IPS DF 4.7 (cell line): Measurements from ENCODE around the gene ABI3BP.

Experiments
- DNase-seq: peaks from one replicate; pipeline ENCODE4 v3.0.0-alpha.2; 2013; ENCODE audit warnings: low spot score; ENCODE audit errors: extremely low read depth

ABI3BP gene

DNA sequence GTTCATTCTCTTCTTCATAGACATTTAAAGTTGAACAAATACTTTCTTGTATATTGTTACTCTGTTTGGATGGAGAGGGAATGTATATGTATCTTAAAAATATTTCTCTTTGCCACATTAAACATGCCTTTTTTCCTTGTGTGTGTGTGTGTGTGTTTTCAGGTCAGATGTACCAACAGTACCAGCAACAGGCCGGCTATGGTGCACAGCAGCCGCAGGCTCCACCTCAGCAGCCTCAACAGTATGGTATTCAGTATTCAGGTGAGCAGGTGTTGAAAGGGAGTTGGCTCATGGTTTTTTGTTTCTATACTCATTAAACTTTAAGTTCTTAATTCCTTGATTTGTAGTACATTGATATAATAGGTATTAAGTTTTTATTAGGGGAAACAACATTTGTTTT is 248.6 kb downstream of the ABI3BP start:
- DNase-seq: no peak

DNA sequence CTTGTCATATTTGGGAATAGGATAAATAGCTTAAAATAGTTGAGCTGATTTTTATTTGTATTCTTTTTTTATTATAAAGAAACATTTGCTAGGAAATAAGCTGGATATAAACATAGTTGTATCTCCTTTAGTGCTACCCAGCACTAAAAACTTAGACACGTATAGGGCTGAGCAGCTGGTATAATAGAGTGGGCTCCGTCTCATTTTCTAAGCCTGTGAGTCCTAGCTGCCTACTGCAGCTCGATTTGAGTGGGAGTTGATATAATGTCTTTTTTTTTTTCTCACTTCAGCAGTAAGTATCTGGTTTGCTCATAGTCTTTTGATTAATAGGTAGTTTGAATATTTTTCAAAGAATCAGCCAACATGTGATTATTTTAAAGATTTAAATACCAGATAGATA is 249.7 kb downstream of the ABI3BP start:
- no peak for DNase-seq

DNA sequence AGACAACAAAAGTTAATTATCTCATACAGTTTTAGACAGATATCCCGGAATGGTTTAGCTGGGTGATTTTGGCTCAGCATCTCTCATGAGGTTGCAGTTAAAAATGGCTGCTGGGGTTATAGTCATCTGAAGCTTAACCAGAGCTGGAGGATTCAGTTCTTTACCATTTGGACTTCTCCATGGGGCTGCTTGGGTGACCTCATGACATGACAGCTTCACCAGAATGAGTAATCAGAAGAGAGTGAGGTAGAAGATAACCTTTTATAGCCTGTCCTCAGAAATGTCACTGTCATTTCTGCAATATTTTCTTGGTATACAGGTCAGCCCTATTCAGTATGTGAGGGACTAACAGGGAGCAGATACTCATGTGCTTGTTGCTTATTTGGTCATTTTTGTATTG is 253.0 kb downstream of the ABI3BP start:
- no peak for DNase-seq

DNA sequence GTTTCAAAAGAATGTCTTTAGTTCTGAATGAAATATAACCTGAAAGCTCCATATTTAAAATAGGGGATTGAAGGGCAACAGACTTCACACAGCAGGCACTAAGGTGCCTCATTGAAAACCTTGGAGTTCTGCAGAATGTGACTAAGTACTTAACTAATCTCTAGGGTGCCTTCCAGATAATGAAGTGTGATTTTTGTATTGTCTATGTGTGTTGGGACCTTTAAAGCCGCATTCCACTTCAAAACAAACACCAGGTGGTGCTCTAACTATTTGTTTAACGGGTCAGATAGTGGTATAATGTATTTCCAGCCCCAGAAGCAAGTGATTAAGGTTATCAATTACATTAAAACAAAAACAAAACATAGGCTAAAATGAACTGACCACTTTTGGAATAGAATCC is 255.9 kb downstream of the ABI3BP start:
- DNase-seq: peak; percentile 28

DNA sequence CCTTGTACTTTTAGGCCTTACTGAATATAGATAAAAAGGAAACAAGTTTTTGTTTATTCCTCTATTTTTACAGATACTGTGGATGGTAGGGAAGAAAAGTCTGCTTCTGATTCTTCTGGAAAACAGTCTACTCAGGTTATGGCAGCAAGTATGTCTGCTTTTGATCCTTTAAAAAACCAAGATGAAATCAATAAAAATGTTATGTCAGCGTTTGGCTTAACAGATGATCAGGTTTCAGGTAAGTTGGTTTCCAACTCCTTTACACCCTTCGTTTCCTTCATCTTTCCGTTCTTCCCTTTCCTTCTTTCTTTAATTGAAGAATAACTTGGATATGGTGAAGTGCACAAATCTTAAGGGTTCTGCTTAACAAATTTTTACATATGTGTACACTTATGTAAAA is 260.8 kb downstream of the ABI3BP start:
- no peak for DNase-seq

DNA sequence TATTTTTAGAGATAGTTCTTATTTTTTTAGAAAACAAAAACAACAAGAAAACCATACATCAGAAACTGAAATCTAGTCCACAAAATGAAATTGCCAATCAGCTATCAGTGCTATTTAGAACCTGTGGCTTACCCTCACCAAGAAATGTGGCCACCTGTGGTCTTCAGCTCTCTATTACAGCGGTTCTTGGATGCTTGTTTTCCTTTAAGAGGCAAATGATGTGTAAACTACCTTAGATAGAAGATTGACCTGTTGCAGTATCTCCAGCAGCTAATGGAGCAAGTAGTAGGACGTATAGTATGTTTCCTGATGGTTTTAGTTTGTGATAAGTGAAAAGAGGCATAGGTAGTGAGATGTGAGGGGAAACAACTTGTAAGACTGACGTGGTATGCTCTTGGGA is 262.7 kb downstream of the ABI3BP start:
- DNase-seq: no peak

DNA sequence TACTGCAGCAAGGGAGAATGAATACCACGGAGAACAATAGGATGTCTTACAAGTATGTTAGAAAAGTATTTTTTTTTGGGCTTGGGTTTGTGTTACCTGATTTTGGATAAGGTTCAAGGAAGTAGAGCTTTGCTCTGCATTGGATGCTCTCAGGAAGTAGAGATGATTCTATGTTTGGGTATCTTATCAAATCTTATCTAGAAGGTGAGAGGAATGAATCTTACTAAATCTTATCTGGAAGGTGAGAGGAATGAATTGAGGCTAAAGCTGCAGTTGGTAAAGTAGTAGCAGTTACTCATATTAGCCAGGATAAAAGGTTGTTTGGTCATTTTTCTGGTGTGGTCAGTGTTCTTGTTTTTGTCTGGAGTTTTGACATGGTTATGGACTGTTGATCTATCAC is 266.5 kb downstream of the ABI3BP start:
- no peak for DNase-seq

DNA sequence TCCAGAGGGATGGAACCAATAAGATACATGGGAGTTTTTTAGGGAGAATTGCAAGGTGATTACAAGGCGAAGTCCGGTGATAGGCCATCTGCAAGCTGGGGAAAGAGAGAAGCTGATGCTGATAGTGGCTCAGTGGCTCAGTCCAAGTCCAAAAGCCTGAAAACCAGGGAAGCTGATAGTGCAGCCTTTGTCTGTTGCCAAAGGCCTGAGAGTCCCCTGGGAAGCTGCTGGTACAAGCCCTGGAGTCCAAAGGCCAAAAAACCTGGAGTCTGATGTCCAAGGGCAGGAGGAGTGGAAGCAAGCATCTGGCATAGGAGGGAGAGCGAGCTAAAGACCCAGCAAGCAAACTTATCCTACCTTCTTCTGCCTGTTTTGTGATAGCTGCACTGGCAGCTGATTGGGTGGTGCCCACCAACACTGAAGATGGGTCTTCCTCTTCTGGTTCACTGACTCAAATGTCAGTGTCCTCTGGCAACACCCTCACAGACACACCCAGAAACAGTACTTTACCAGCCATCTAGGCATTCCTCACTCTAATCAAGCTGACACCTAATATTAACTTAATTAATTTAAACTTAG is 267.2 kb downstream of the ABI3BP start:
- no peak for DNase-seq

DNA sequence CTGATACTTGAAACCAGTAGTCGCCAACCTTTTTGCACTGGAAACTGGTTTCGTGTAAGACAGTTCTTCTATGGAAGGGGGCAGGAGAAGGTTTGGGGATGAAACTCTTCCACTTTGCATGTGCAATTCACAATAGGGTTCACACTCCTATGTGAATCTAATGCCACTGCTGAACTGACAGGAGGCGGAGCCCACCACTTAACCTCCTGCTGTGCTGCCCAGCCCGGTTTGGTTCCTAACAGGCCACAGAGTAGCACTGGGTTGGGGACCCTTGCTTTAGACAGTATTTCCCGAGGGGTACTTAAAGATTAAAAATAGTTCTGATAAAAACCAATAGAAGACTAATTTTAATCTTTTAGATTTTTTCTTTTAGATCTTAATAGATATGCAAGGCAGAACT is 272.8 kb downstream of the ABI3BP start:
- no peak for DNase-seq

DNA sequence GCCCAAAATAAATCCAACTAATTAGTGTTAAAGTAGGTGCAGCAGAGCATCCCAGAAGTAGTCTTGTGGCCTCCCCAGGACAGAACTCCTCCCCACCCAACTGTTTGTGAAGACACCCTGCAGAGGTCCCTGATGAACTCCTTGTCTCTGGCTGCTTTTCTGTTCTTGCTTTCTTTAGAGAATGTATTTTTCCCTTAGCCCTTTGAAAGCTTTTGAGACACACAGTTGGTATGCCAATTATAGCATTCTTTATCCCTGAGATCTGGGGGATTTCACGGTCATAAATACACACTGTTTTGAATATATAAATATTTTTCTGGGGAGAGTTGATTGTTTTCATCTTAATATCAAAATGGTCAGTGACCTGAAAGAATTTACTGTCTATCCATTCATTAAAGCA is 274.1 kb downstream of the ABI3BP start:
- no peak for DNase-seq

DNA sequence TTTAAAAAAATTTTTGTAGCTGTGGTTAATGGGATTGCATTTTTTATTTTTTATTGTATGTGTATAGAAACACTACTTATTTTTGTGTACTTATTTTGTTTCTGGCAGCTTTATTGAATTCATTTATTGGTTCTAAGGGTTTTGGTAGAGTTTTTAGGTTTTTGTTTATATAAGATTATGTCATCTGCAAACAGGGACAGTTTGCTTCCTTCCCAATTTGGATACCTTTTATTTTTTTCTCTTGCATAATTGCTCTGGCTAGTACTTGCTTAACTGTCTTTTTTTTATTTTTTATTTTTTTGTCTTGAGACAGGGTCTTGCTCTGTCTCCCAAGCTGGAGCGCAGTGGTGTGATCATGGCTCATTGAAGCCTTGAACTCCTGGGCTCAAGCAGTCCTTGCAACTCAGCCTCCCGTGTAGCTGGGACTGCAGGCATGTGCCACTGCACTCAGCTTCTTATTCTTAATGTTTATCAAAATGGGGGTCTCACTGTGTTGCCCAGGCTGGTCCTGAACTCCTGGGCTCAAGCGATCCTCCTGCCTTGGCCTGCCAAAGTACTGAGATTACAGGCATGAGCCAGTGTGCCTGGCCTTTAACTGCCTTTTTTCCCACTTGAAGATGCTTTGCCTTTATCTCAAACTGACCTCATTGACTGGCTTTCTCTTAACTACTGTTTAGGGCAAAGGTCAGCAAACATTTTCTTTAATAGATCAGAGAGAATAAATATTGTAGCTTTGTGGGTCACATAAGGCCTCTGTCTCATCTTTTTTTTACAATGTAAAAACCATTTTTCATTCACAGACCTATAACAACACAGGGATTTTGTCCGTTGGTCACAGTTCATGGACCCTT is 275.4 kb downstream of the ABI3BP start:
- no peak for DNase-seq

DNA sequence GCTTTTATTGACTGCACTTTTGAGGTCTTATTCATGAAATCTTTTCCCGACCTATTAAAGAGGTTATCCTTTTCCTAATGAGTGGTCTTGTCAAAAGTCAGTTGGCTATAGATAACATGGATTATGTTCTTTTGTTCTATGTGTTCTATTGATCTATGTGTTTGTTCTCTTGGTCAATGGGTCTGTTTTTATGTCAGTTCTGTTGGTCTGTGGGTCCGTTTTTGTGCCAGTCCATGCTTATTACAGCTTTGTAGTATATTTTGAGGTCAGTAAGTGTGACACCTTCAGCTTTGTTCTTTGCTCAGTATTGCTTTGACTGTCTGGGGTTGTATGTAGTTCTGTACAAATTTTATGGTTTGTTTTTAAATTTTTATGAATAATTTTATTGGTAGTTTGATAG is 276.2 kb downstream of the ABI3BP start:
- no peak for DNase-seq

DNA sequence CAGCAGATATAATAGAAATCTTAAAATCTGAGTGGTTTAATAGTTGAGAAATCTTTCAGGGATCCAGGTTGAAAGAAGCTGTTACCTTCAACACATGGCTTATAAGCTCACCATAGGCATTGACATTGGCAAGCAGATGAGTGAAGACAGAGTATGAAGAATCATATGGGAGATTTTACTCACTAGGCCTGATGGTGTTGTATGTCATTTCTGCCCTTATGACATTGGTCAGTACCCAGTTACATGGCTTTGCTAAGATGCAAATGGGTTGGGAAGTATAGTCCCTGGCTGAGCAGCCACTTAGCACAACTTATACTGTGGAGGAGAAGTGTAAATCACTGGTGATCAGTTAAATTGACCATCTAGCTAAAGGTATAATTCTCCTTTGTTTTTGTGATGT is 278.0 kb downstream of the ABI3BP start:
- DNase-seq: no peak

DNA sequence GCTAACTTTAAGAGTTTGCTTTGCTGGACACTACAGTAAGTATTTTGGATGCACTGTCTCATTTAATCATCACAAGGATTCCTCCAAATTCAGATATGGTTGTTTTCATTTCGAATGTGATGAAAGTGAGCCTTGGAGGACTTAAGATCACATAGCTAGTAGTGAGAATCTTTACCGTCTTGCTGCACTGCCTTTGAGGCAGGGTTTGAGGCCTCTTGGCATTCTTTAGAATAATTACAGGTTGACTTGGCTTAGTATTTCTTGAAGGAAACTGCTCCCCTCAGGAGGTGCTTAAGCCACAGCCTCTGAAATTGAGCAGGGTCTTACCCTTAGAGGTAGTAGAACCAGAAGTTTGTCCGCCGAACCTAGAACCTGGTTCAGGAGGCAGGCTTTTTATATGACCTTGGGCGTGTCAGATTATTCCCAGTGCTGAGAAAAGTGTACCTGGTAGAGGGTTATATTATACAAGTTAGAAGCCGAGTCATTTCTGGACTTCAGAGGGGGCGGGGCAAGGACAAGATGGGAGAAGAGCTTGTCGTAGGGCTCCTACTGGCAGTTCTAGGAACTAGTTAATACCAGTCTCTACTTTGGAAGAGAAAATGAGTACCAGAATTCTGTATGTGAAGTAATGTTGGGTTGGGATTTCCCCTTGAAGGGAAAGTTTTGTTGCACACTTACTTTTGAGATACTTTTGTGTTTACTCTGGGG is 282.8 kb downstream of the ABI3BP start:
- DNase-seq: no peak

DNA sequence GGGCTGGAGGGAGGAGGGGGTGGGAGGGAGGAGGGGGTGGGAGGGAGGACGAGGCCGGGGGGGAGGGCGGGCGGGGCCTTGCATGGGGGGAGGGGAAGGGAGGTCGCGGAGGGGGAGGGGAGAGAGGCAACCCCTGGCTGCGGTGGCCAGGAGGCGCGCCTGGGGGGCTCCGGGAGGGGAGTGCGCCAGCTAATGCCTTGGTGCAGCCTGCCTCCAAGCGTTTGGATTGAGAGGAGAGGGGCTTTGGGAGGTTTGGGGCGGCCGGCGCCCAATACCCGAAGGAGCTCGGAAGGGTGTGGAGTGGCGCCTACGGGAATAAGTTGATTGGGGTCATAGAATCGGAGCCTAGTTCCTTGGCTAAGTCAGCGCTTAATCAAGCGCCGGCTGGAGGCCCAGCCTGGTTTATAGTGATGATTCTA is 283.4 kb downstream of the ABI3BP start:
- no peak for DNase-seq

DNA sequence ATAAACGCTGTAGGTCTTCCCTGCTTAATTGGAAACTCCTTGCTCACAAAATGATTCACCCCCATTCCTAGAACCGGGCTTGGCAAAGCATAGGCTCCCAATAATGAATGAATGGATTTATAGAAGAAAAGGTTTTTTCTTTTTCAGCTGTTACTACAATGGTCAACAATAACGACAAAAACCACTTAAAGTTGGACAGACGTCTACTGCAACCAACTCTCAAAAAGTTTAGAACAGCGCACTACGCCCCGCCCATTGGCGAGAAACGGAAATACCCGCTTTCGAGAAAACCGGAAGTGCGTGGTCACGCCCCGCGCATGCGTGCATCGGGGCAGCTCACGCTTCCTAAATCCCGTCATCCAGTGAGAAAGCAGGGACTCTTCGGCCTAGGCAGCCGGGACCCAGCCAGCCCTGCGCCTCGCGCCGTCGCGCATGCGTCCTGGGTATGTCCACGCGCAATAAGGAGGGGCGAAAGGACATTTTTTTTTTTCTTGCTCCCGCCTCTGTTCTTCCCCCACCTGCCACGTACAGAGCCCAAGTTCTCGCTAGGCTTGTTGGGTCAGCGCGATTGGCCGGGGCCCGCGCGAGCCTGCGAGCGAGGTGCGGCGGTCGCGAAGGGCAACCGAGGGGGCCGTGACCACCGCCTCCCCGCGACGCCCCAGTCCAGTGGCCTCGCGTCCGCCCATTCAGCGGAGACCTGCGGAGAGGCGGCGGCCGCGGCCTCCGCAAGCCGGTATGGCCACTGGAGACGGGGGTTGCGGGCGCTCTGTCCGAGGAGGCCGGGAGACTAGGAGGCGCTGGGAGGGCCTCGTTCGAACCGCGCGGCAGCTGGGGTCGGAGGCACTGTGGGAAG is 284.0 kb downstream of the ABI3BP start, which contains the start of gene TFG:
TFG (plus strand) TSS at position 506 of the 853 bp plus-strand sequence. CDS start 4,192 bp downstream, outside the sequence.
- DNase-seq: peak; percentile 94

DNA sequence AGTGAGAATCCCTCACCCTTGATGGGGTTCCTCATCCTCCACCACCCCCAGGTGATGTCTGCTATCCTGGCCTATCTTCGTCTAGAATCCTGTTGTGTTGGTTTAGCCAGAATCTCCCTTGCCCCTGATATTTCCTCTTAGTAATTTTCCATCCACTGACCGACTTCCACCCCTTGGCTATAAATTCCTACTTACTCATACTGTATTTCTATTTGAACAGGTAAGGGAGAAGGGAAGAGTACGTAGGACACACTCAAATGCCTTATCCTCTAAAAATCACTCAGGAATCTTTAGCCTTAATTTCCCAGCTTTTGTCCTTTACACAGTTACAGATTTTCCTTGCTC is 284.6 kb downstream of the ABI3BP start:
- DNase-seq: no peak

DNA sequence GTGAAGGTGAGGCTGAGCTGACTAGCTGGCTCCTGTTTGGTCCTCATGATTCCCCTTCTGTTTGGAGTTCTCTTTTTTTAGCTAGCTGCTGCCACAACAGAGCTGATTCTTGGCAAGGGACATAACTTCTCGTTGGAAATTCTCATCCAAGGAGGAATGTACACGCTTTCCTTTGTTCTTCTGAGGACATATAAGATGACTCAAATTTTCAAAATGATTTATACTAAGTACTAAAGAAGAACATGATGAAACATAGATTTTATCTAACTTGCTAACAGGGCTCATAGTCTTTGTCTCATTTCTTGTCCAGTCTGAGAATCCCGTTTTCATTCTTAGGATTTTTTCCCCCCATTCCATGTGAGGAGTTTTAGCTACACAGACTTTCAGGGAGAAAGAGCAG is 286.9 kb downstream of the ABI3BP start:
- DNase-seq: no peak

DNA sequence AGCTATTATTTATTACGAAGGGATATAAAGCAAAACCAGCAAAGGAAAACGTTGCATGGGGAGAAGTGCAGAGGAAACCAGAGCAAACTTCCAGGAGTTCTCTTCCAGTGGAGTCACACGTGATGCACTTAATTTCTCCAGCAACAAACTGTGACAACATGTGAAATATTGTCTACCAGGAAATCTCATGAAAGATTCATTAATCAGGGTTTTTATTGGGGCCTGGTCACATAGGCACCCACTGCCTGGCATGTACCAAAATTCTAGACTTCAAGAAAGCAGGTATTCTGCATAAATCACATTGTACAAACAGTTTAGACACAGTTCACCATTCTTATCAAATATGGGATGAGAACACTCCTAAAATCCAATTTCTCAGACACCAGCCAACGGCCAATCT is 289.4 kb downstream of the ABI3BP start:
- DNase-seq: no peak

DNA sequence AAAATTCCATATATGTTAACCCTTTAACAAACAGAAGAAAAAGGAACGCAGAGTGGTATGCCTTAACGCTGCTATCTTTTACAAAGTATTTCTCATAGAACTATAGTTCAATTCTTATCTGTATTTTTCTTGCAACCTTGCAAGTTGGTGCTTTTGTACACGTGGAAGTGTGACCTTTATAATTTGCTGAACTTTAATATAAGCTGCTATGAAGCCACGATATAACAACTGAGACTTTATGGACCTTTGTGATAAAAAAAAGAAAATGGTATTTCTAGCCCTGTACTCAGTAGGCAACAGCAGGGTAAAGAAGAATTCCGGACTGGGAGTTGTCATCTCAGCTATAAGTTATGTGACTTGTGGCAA is 290.3 kb downstream of the ABI3BP start:
- no peak for DNase-seq

DNA sequence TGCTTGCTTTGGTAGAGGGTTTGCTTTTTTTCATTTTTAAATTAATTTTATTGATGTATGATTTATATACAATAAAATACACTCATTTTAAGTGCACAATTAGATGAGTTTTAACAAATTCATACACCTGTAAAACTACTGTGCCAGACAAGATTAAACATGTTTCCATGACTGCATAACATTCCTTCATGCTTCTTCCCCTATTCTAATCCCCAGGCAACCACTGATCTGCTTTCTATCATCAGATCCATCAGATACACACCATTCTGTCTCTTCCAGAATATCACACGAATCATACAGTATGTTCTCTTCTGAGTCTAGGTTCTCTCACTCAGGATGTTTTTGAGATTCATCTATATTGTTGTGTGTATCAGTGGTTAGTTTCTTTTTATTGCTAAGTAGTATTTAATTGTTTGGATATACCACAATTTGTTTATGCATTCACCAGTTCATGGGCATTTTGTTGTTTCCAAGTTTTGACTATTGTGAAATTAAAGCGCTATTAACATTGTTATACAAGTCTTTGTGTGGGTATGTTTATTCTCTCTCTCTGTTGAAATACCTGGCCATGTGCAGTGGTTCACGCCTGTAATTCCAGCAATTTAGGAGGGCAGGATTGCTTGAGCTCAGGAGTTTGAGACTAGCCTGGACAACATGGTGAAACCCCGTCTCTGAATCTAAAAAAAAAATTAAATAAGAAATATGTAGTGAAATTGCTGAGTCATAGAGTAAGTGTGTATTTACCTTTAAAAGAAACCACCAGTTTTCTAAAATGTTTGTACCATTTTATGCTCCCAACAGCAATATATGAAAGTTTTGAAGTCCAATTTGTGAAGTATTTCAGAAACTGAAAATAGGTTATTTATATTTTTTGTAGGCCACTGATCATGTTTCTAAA is 290.9 kb downstream of the ABI3BP start:
- DNase-seq: no peak
